TTC549 (cell line): ENCODE measurements around the gene PCNX3.

ENCODE experiments used
- FAIRE-seq: peaks from 2 replicates; lab custom pipeline; 2012; peaks lifted over from hg19 to GRCh38; lab: Jason Lieb, UNC

The PCNX3 gene

GRCh38 chr11:65640483-65641296 is 25.1 kb downstream of the PCNX3 start:
- FAIRE-seq: no peak

- FAIRE-seq: no peak
These were observed 25.9 kb downstream of the PCNX3 start for GRCh38 chr11:65641297-65642013.

GRCh38 chr11:65642014-65642671 is 26.6 kb downstream of the PCNX3 start:
- no peak for FAIRE-seq

- no peak for FAIRE-seq
These were observed 28.4 kb downstream of the PCNX3 start for GRCh38 chr11:65643971-65644370.

- FAIRE-seq: no peak
These were observed 29.3 kb downstream of the PCNX3 start for GRCh38 chr11:65644837-65645236.

- no peak for FAIRE-seq
These were observed 30.1 kb downstream of the PCNX3 start for GRCh38 chr11:65645710-65646109.

- no peak for FAIRE-seq
These were observed 30.8 kb downstream of the PCNX3 start for GRCh38 chr11:65646288-65646957.

- no peak for FAIRE-seq
These were observed 31.6 kb downstream of the PCNX3 start for GRCh38 chr11:65646958-65647701.

- FAIRE-seq: no peak
These were observed 33.5 kb downstream of the PCNX3 start for GRCh38 chr11:65648997-65649493.

- no peak for FAIRE-seq
These were observed 34.3 kb downstream of the PCNX3 start for GRCh38 chr11:65649656-65650546.

GRCh38 chr11:65650547-65651338 is 35.2 kb downstream of the PCNX3 start:
- no peak for FAIRE-seq

GRCh38 chr11:65651339-65651588 is 35.7 kb downstream of the PCNX3 start:
- no peak for FAIRE-seq

- FAIRE-seq: no peak
These were observed 36.3 kb downstream of the PCNX3 start for GRCh38 chr11:65651589-65652510.

GRCh38 chr11:65652511-65653228 is 37.1 kb downstream of the PCNX3 start:
- no peak for FAIRE-seq

GRCh38 chr11:65653229-65654225 is 38.0 kb downstream of the PCNX3 start:
- no peak for FAIRE-seq

GRCh38 chr11:65654375-65655349 is 39.1 kb downstream of the PCNX3 start:
- no peak for FAIRE-seq
